GM19239 (cell line): ENCODE measurements around the gene SFXN4.
A peak's percentile ranks its signal among the peaks of the same experiment; 100 is the strongest.
"Not testable (repeated sequence)": the region's sequence is repeated elsewhere in the genome, so short reads cannot be mapped to it uniquely, and the experiment has no call there.

ENCODE experiments used
- DNase-seq: peaks from one replicate; pipeline ENCODE4 v3.0.0; 2011; ENCODE audit warnings: low spot score; ENCODE audit not compliant: insufficient read length
- FAIRE-seq: peaks from 2 replicates; lab custom pipeline; 2011; peaks lifted over from hg19 to GRCh38; lab: Jason Lieb, UNC

SFXN4 gene

DNA sequence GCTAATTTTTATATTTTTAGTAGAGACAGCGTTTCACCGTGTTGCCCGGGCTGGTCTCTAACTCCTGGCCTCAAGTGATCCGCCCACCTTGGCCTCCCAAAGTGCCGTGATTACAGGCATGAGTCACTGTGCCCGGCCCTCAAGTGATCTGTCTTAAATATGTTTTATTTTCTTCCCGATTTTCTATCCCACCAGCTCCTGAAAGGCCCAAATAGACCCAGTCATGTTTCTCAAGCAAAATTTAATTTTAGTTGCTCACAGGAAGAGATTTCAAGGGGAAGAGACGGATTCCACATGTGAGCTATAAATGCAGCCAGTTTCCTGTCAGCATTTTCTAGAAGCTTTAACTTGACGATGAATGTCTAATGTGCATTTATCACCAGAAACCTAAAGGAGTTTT is 49.6 kb downstream of the SFXN4 start:
- DNase-seq (no peak), FAIRE-seq (no peak)

GRCh38 chr10:119113751-119114732 is 51.5 kb downstream of the SFXN4 start:
- DNase-seq, result no peak
- no peak for FAIRE-seq

- FAIRE-seq (no peak), DNase-seq (no peak)
These were observed 53.5 kb downstream of the SFXN4 start for GRCh38 chr10:119112056-119112455.

DNA sequence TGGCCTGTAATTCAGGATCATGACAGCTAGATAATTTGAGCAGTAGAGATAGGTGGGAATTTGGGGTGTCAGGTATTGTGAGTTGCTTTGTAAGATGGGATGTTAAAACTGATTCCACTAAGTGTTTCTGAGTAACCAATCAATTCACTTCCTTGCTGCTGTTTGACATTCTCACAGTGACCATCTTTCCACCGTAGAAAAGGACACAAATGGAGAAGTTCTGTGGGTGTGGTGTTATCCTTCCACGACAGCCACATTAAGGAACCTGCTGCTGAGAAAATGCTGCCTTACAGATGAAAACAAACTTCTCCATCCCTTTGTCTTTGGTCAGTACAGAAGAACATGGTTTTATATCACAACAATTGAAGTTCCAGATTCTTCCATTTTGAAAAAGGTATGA is 57.7 kb downstream of the SFXN4 start:
- DNase-seq, FAIRE-seq: not testable (repeated sequence)

- not testable (repeated sequence) for FAIRE-seq, DNase-seq
These were observed 58.4 kb downstream of the SFXN4 start for GRCh38 chr10:119107106-119107505.

DNA sequence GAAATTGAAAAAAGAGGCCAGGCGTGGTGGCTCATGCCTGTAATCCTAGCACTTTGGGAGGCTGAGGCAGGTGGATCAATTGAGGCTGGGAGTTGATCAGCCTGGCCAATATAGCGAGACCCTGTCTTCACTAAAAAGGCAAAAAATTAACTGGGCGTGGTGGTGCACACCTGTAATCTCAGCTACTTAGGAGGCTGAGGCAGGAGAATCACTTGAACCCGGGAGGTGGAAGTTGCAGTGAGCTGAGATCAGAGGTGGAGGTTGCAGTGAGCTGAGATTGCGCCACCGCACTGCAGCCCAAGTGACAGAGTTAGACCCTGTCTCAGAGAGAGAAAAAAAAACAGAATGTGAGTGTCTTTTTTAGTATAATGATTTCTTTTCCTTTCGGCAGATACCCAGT is 59.6 kb downstream of the SFXN4 start:
- not testable (repeated sequence) for FAIRE-seq, DNase-seq

DNA sequence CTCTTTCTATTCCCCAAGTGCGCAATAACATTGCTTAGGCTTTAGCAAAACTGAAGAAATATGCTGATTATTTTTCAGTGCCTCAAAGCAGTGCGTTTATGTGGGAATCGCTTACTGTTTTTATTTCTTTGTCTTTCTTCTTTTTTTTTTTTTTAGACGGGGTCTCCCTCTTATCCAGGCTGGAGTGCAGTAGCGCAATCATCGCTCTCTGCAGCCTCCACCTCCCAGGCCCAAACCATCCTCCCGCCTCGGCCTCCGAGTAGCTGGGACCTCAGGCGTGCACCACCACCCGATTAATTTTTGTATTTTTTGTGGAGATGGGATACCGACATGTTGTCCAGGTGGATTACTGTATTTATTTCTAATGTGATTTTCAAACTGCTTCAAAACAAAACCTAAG is 60.4 kb downstream of the SFXN4 start:
- FAIRE-seq (no peak), DNase-seq (no peak)

GRCh38 chr10:119104654-119105015 is 60.9 kb downstream of the SFXN4 start:
- FAIRE-seq, result no peak
- no peak for DNase-seq

DNA sequence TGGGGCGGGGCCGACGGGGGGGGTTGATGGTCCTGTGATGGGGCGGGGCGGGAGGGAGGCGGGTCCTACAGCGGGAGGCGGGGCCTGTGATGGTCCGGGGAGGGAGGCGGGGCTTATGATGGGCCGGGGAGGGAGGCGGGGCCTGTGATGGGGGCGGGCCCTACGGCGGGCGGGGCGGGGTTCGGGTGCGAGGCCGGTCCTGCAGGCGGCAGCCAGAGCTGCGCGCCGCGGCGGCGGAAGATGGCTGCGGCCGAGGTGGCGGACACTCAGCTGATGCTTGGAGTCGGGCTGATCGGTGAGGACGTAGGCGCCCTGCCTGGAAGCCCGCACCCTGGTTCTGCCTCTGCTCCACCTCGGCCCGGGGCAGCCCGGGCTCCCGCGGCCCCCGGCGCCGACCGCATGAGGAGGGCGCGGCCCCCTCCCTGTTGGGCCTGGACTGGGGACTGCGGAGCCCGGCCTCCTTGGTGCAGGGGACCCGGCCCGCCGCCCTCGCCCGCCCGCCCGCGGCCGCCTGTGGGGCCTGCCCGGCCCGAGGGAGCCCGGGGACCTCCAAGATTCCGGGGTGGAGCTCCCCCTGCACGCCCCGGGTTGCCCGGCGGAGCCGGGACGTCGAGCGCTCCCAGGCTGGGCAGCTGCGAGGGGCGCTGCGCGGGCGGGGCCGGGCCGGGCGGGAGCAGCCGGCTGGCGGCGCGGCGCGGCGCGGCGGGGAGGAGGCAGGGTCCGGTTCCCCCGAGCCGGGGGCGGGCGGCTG is 61.4 kb downstream of the SFXN4 start, which contains the start of gene DENND10:
DENND10 (plus strand) TSS at position 211 of the 751 bp plus-strand sequence; CDS start at position 241, 30 bp downstream.
- FAIRE-seq (peak; percentile 56), DNase-seq (peak; percentile 91)

DNA sequence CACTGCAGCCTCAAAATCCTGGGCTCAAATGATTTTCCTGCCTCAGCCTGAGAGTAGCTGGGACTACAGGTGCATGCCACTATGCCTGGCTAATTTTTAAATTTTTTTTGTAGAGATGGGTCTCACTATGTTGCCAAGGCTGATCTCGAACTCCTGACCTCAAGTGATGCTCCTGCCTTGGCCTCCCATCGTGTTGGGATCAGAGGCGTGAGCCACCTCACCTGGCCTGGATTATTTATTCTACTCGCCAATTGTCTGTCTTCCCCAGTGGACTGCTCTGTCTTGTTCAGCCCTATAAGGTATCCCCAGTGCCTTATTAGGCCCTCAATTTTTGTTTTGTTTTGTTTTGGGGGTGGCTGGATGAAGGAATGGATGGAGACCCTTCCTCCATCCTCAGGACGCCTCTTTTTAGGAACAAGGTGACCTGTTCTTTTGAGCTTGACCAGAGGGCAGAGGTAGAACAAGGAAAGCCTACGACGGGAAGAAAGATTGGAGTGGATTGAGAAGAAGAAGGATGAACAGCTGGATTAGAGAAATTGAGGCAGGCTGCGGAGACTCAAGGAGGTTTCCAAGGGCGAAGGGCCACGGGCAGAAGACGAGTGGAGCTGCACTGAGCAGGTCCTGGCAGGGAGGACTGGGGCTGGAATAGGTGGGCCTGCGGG is 62.1 kb downstream of the SFXN4 start:
- DNase-seq (no peak), FAIRE-seq (no peak)

GRCh38 chr10:119101366-119102098 is 64.0 kb downstream of the SFXN4 start:
- FAIRE-seq (no peak), DNase-seq (no peak)

- no peak for FAIRE-seq
- no peak for DNase-seq
These were observed 64.9 kb downstream of the SFXN4 start for GRCh38 chr10:119100434-119101238.

DNA sequence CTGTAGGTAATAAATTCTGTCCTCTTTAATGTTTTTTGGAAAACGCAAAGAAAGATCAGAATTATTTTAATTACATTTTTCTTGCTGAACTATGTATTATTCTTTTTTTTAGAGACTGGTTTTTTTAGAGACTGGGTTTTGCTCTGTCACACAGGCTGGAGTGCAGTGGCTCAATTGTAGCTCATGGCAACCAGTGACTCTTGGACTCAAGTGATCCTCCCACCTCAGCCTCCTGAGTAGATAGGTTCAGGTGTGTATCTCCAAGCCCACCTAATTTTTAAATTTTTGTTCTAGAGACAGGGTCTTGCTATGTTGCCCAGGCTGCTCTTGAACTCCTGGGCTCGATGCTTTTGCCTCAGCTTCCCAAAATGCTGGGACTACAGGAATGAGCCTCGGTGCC is 66.9 kb downstream of the SFXN4 start:
- no peak for DNase-seq
- no peak for FAIRE-seq

DNA sequence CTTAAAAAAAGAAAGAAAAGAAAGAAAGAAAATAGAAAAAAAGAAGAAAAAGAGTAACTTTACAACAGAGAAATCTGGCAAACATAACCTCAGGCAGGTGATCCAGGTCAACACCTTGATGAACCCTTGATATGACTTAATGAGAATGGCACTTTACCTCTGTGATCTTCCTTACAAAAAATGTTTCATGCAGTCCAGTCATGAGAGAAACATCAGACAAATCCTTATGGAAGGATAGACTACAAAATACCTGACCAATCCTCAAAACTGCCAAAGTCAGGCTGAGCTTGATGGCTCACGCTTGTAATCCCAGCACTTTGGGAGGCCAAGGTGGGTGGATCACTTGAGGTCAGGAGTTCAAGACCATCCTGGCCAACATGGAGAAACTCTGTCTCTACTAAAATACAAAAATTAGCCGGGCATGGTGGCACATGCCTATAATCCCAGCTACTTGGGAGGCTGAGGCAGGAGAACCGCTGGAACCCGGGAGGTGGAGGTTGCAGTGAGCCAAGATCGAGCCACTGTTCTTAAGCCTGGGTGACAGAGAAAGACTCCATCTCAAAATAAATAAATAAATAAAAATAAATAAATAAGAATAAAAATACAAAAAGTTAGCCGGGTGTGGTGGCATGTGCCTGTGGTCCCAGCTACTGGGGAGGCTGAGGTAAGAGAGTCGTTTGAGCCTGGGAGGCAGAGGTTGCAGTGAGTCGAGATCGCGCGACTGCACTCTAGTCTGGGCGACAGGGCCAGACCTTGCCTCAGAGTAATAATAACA is 68.7 kb downstream of the SFXN4 start:
- DNase-seq, FAIRE-seq: not testable (repeated sequence)

GRCh38 chr10:119095640-119096039 is 69.9 kb downstream of the SFXN4 start:
- FAIRE-seq (no peak), DNase-seq (no peak)

DNA sequence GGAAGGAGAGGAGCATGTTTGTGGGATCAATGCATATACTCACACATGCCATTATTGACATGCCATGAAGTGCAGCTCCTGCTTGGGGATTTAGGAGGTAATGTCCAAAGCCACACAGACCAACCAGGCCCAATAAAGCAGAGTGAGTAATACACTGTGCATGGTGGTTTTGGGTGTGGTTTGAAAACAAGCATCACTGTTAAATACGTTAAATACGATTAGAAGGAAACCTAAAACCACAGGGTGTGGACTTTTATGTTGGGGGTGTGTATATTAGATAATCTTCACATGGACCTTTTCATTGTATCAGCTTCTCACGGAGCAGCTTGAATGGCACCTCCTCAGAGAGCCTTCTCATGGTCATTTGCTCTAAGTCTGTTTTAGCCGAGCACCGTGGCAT is 74.5 kb downstream of the SFXN4 start:
- no peak for DNase-seq
- no peak for FAIRE-seq
